Measurements from ENCODE around the gene LILRB2. TPM values are rescaled to one million over a fixed set of nuclear protein-coding genes. Genes with fewer than 3 reads are reported as not detected.
A peak's percentile ranks its signal among the peaks of the same experiment; 100 is the strongest.

LILRB2 gene
- total RNA-seq, 2 donors from 2014 or later, result 1.1 to 3.4 TPM

- no peaks in the 10 kb centered on the region for H3K36me3 ChIP-seq
- no peaks in the 10 kb centered on the region for H3K9me3 ChIP-seq
- H3K27ac ChIP-seq, result no peak overlapping the region
- TF ChIP-seq CTCF (IDR thresholded peaks at IDR 0.05), result no peak
- H3K4me3 ChIP-seq, result no peak overlapping the region
- H3K27me3 ChIP-seq, result no peaks in the 10 kb centered on the region
- DNase-seq (ENCODE audit: low spot score), result peak; percentile 11
- H3K4me1 ChIP-seq, result no peaks in the 10 kb centered on the region
These were observed 18.8 kb downstream of the LILRB2 start for GRCh38 chr19:54262066-54262465.

DNA sequence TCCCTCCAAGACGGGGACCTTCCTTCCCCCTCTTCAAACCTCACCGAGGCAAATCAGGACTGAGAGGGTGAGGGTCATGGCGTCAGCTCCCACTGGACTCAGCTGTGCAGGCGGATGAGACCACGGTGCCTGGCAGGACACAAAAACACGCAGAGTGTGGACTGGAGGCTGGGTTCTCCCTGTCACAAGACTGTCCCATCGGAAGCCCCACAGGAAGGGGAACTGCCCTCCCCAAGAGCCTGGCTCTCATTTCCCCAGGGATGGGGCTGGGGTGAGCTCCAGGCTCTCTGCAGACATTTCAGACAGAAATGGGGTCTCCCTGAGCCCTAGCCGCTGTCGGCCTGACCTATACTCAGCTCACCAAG lies 23.8 kb downstream of the LILRB2 start, which contains the start of gene LILRB5:
TSS of gene LILRB5 (minus strand) at position 158 of the 365 bp plus-strand sequence. CDS start at position 78, 80 bp downstream.
- H3K4me1 ChIP-seq, result no peaks in the 10 kb centered on the region
- no peaks in the 10 kb centered on the region for H3K36me3 ChIP-seq
- peak; percentile 58 for DNase-seq (ENCODE audit: low spot score)
- H3K4me3 ChIP-seq, result peak within 1 kb of the TSS; percentile 6 to 26
- H3K27ac ChIP-seq, result no peak within 1 kb of the TSS
- TF ChIP-seq CTCF (IDR thresholded peaks at IDR 0.05), result no peak
- no peaks in the 10 kb centered on the region for H3K9me3 ChIP-seq
- no peaks in the 10 kb centered on the region for H3K27me3 ChIP-seq

DNA sequence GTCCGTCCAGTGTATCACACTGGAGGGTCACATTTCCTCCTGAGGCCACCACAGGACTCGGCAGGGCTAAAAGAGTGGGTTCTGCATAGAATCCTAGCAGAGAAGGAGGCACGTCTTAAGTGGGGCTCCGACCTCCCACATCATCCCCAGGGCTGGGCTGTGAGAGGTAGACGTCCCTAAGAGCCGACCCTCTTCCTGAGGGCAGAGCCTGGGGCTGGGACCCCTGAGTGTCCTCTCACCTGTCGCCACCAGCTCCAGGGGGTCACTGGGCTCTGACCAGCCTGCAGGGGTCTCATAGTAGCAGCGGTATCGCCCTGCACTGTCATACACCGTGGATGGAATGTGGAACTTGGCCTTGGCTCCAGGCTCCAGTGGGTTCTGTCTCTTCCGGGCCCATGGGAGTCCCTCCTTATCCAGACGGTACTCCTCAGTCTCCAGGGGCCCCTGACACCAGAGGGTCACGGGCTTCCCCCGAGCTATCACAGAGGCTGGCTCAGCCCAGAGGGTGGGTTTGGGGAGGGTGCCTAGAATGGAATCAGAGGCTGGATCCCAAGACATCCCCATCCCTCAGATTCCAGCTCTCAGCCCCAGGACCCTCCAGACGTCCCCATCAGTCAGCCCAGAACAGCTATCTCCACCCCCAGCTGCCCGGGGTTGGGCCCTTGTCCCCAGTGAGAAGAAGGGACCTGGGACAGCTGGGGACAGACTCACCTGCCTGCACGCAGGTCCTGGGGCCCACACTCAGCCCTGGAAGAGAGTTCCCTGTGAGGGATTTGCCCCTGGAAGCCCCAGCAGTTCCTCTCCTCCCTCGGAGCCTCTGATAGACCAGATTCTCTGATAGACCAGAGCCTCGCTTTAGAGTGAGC lies 24.4 kb downstream of the LILRB2 start:
- DNase-seq (ENCODE audit: low spot score), result peak; percentile 51
- H3K4me1 ChIP-seq, result no peaks in the 10 kb centered on the region
- peak overlapping the region; percentile 6 to 26 for H3K4me3 ChIP-seq
- H3K9me3 ChIP-seq, result no peaks in the 10 kb centered on the region
- no peaks in the 10 kb centered on the region for H3K27me3 ChIP-seq
- H3K27ac ChIP-seq, result no peak overlapping the region
- no peaks in the 10 kb centered on the region for H3K36me3 ChIP-seq
- TF ChIP-seq CTCF (IDR thresholded peaks at IDR 0.05), result no peak

GRCh38 chr19:54255105-54255775 lies 25.7 kb downstream of the LILRB2 start:
- Histone ChIP-seq H3K36me3 (no peaks in the 10 kb centered on the region), H3K4me3 (no peak overlapping the region), H3K27ac (no peak overlapping the region), H3K9me3 (no peaks in the 10 kb centered on the region), H3K4me1 (no peaks in the 10 kb centered on the region), H3K27me3 (no peaks in the 10 kb centered on the region)
- DNase-seq (ENCODE audit: low spot score), result peak; percentile 57
- TF ChIP-seq CTCF (IDR thresholded peaks at IDR 0.05), result no peak

DNA sequence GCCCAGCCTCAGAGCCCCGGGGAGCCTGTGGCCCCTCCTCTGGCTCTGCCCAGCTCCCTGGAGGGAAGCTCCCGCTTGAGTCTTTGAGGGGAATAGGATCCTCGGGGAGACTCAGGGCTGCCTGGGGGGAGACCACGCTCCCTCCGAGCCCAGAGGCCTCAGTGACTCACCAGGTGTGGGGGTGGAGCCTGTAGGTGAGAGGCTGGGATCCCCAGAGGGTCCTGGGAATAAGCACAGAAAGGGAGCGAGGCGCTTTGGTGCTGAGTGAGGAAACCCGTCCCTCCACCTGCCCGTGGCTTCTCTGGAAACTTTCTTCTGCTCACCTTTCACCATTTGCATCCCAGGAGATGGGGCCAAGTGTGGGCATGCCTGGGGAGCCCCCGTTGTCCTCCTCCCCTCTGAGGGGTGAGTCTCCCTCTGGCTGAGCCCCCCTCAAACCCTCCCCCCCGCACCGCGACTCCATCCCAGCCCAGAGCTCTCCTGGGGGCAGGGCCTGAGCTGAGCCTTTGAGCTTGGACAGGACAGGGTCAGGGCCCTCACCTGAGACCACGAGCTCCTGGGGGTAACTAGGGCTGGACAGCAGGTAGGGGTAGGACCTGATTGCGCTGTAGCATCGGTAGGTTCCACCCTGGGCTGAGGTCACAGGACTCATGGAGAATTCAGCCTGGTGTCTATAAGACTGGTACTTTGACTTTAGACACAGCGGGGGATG lies 26.6 kb downstream of the LILRB2 start:
- H3K9me3 ChIP-seq, result no peaks in the 10 kb centered on the region
- TF ChIP-seq CTCF (IDR thresholded peaks at IDR 0.05), result no peak
- no peaks in the 10 kb centered on the region for H3K4me1 ChIP-seq
- H3K27me3 ChIP-seq, result no peaks in the 10 kb centered on the region
- no peak overlapping the region for H3K4me3 ChIP-seq
- H3K36me3 ChIP-seq, result no peaks in the 10 kb centered on the region
- no peak overlapping the region for H3K27ac ChIP-seq
- DNase-seq (ENCODE audit: low spot score), result peak; percentile 47
